GM19372 (cell line): ENCODE results near the gene PSMD6.

Source experiments
- ATAC-seq: cut with Tn5 transposase; IDR thresholded peaks from one replicate; pipeline ENCODE4 v1.9.1; 2021; ENCODE audit warnings: mild to moderate bottlenecking, low read depth, moderate library complexity; ENCODE audit not compliant: unreplicated experiment

Gene PSMD6

GRCh38 chr3:63980830-63981498, 42.3 kb downstream of the PSMD6 start:
- ATAC-seq = no peak

- ATAC-seq = no peak
Observed at GRCh38 chr3:63980019-63980418, 43.3 kb downstream of the PSMD6 start.

GRCh38 chr3:63979093-63979885, 44.0 kb downstream of the PSMD6 start:
- ATAC-seq = no peak

GRCh38 chr3:63977893-63978292, 45.4 kb downstream of the PSMD6 start:
- ATAC-seq = no peak

- no peak for ATAC-seq
Observed at GRCh38 chr3:63976872-63977200, 46.5 kb downstream of the PSMD6 start.

- no peak for ATAC-seq
Observed at GRCh38 chr3:63976161-63976871, 47.0 kb downstream of the PSMD6 start.

- ATAC-seq = no peak
Observed at GRCh38 chr3:63975723-63976122, 47.6 kb downstream of the PSMD6 start.

GRCh38 chr3:63974451-63974850, 48.8 kb downstream of the PSMD6 start:
- no peak for ATAC-seq

- no peak for ATAC-seq
Observed at GRCh38 chr3:63973406-63973805, 49.9 kb downstream of the PSMD6 start.

GRCh38 chr3:63972987-63973386, 50.3 kb downstream of the PSMD6 start:
- no peak for ATAC-seq

- no peak for ATAC-seq
Observed at GRCh38 chr3:63972196-63972595, 51.1 kb downstream of the PSMD6 start.

GRCh38 chr3:63970631-63971475, 52.4 kb downstream of the PSMD6 start:
- no peak for ATAC-seq

GRCh38 chr3:63969876-63970275, 53.4 kb downstream of the PSMD6 start:
- no peak for ATAC-seq

GRCh38 chr3:63968612-63969350, 54.5 kb downstream of the PSMD6 start:
- ATAC-seq = peak; percentile 21

- ATAC-seq = peak; percentile 70
Observed at GRCh38 chr3:63967675-63968611, 55.4 kb downstream of the PSMD6 start.

- no peak for ATAC-seq
Observed at GRCh38 chr3:63966871-63967270, 56.4 kb downstream of the PSMD6 start.

GRCh38 chr3:63966007-63966406, 57.3 kb downstream of the PSMD6 start:
- ATAC-seq = no peak

GRCh38 chr3:63964681-63965485, 58.4 kb downstream of the PSMD6 start:
- ATAC-seq = no peak
